HCT116 (cell line): ENCODE data around the gene RS1.

ENCODE experiments used
- MAX ChIP-seq: IDR thresholded peaks from 2 replicates; pipeline ENCODE4 v1.6.1; 2012
- POLR2A ChIP-seq: IDR thresholded peaks from 2 replicates; pipeline ENCODE4 v1.7.0; 2011; ENCODE audit warnings: borderline replicate concordance; ENCODE audit not compliant: insufficient read depth, insufficient read length; ENCODE audit errors: extremely low read depth
- POLR2AphosphoS5 ChIP-seq: IDR thresholded peaks from 2 replicates; pipeline ENCODE4 v1.6.1; 2011; ENCODE audit warnings: mild to moderate bottlenecking, low read depth, low read length, moderate library complexity
- TCF7L2 ChIP-seq: IDR thresholded peaks from 2 replicates; pipeline ENCODE4 v1.7.0; 2011; ENCODE audit warnings: borderline replicate concordance, inconsistent platforms; ENCODE audit not compliant: insufficient read depth, insufficient read length; ENCODE audit errors: extremely low read depth
- TF ChIP-seq, protein P1 (sequence below), 3 experiments: fragments of 200-600 bp in 1 of 3; sonication (generic) in 1 of 3; IDR thresholded peaks in 2 of 3; conservative IDR thresholded peaks in 1 of 3; 2 replicates each; pipeline ENCODE4 v1.5.1; 2012 to 2017; ENCODE audit warnings: low read depth in 2 of 3, low read length in 2 of 3, antibody characterized with exemption in 1 of 3, borderline replicate concordance in 1 of 3, control low read depth in 1 of 3, mild to moderate bottlenecking in 1 of 3, mixed read lengths in 1 of 3, mixed run types in 1 of 3, moderate library complexity in 1 of 3; ENCODE audit not compliant: insufficient read depth in 1 of 3

GRCh38 chrX:18598413-18598812 lies 73.5 kb downstream of the RS1 start:
- TF ChIP-seq POLR2A (no peak), MAX (no peak), POLR2AphosphoS5 (no peak), TCF7L2 (no peak)
- TF ChIP-seq, protein P1, sequence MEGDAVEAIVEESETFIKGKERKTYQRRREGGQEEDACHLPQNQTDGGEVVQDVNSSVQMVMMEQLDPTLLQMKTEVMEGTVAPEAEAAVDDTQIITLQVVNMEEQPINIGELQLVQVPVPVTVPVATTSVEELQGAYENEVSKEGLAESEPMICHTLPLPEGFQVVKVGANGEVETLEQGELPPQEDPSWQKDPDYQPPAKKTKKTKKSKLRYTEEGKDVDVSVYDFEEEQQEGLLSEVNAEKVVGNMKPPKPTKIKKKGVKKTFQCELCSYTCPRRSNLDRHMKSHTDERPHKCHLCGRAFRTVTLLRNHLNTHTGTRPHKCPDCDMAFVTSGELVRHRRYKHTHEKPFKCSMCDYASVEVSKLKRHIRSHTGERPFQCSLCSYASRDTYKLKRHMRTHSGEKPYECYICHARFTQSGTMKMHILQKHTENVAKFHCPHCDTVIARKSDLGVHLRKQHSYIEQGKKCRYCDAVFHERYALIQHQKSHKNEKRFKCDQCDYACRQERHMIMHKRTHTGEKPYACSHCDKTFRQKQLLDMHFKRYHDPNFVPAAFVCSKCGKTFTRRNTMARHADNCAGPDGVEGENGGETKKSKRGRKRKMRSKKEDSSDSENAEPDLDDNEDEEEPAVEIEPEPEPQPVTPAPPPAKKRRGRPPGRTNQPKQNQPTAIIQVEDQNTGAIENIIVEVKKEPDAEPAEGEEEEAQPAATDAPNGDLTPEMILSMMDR (IDR thresholded peaks at IDR 0.05 in 2 of 3, conservative IDR thresholded peaks at IDR 0.05 in 1 of 3; ENCODE audit: borderline replicate concordance in 1 of 3, insufficient read depth in 1 of 3, low read depth in 2 of 3, low read length in 2 of 3) = no peak
